ENCODE data around the gene ATAD3C. TPM values are rescaled to one million over a fixed set of nuclear protein-coding genes. Genes with fewer than 3 reads are reported as not detected.

ATAD3C gene
- total and polyA plus RNA-seq, 10 of the 15 experiments (the other 5 are each of a cell fraction or from before 2014, with no cell fraction given) = 0.03 to 3.1 (median 0.86) TPM

DNA sequence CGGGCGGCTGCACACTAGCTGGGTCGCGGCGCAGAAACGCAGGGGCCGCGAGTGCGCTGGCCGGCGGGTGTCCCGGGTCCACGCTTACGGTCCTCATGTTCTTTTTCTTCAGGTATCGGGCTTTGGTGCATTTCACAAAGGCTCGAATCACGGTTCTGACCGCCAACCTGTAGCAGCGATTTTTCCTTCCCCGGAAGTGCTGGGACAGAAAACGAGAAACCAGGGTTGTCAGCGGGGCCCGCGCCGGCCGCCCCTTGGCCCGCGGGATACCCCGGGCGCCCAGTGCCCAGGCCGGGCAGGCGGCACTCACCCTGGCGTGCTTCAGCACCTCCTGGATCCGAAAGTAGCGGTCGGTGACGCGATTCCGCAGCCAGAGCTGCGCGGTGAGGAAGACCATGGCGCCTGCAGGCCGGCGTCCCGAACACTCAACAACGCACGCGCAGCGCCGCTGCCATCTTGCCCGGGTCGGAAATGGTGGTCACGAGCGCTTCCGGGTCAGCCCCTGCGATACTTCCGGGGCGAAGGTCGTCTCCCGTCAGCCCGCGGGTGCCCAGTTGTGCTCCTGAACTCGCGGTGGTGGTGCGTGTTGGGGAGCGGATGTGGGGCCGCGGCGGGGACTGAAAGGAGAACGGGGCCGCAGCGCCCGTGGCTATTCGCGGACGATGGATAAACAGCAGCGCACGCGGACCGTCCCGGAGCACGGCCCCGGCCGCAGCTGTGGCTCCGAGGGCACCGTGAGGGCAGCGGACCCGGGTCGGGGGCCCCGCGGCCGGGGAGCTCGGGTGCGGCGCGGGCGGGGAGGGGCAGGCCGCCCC is 42.5 kb upstream of the ATAD3C start, which contains the start of gene MRPL20:
TSS of gene MRPL20 (minus strand) at position 473 of the 815 bp plus-strand sequence. CDS start at position 397, 76 bp downstream.
- H3K27me3 ChIP-seq (replicated peaks in 1 of 2; ENCODE audit: control insufficient read depth in 2 of 2, insufficient read depth in 2 of 2, low read length in 1 of 2) = no peaks in the 10 kb centered on the region
- ChIA-PET RAD21 (ENCODE audit: unreplicated experiment) (interaction anchor here (1.2 to 1.6 kb wide), 4 partner anchors 30 to 35 kb away, joined by 3 to 8 read pairs (median 6); no protein-coding TSS in a partner anchor), CTCF (interaction anchor here (0.8 to 2.3 kb wide), 8 partner anchors 8 to 99 kb away, joined by 3 to 7 read pairs (median 4); partner anchors contain the start of genes AURKAIP1 and CCNL2), SMC1A (ENCODE audit: uncharacterized antibody, unreplicated experiment) (interaction anchor here (0.8 to 1.3 kb wide), 5 partner anchors 31 to 97 kb away, joined by 3 to 5 read pairs (median 3); partner anchors contain the start of gene AURKAIP1), POLR2A (interaction anchor here (1.0 to 2.7 kb wide), 4 partner anchors 8 to 32 kb away, joined by 3 to 15 read pairs (median 6); partner anchors contain the start of genes ANKRD65, AURKAIP1 and CCNL2)
- H2AFZ ChIP-seq (ENCODE audit: control insufficient read depth, low read depth, low read length) = peak within 1 kb of the TSS; percentile 75
- no TSS peak for BruUV-seq (replicated peaks)
- 1% methylated on average over 80 of the region's 98 CpGs for WGBS (ENCODE audit: insufficient coverage, insufficient replicate concordance, low lambda C conversion rate, missing lambda C conversion rate)
- peak within 1 kb of the TSS; percentile 98 for H3K4me3 ChIP-seq
- peak within 1 kb of the TSS; percentile 79 for H3K4me2 ChIP-seq (ENCODE audit: control insufficient read depth, insufficient read depth)
- H3K27ac ChIP-seq (ENCODE audit: control insufficient read depth, insufficient read depth) = peak within 1 kb of the TSS; percentile 93
- peaks cover 51% of the 10 kb centered on the region for H3K79me2 ChIP-seq (ENCODE audit: control insufficient read depth, insufficient read depth, low read length)
- peak; percentile 98 for FAIRE-seq
- peaks cover 5 to 14% of the 10 kb centered on the region in 2 experiments for H3K36me3 ChIP-seq (ENCODE audit: control insufficient read depth in 2 of 2, insufficient read depth in 2 of 2, low read length in 1 of 2)
- in situ Hi-C loops (cut with MboI) = no loop called here
- H4K20me1 ChIP-seq (ENCODE audit: control insufficient read depth, insufficient read depth) = no peaks in the 10 kb centered on the region
- H3K4me1 ChIP-seq (ENCODE audit: control insufficient read depth, insufficient read depth, low read length) = peaks cover 16% of the 10 kb centered on the region
- peaks cover 8% of the 10 kb centered on the region for H3K9me3 ChIP-seq (replicated peaks; ENCODE audit: control insufficient read depth, insufficient read depth, low read length)
- peak; percentile 66 for DNase-seq (ENCODE audit: low read depth, low spot score)
- ATAC-seq = peak; percentile 96
- intact Hi-C loops (cut with micrococcal nuclease; ENCODE audit: unreplicated experiment) = loop anchor here (2.0 kb wide), 1 partner anchor 34 kb away; no protein-coding TSS in a partner anchor
- H3K9ac ChIP-seq (ENCODE audit: control insufficient read depth, insufficient read depth, low read length) = peak within 1 kb of the TSS; percentile 97
- TF ChIP-seq STAT3 (IDR thresholded peaks at IDR 0.05; ENCODE audit: low read depth, low read length) (no peak), RB1 (IDR thresholded peaks at IDR 0.05; ENCODE audit: borderline replicate concordance) (peak; percentile 44; the same call in 1 of the 2 replicates), ETV6 (conservative IDR thresholded peaks at IDR 0.05 in 1 of 2, IDR thresholded peaks at IDR 0.05 in 1 of 2; ENCODE audit: borderline replicate concordance in 1 of 2, low read depth in 1 of 2) (no peak; a peak in 1 of 4 replicates), MEF2A (IDR thresholded peaks at IDR 0.05; ENCODE audit: insufficient read depth, low read depth, low read length) (peak; percentile 53; the same call in 1 of the 2 replicates), POLR2AphosphoS5 (IDR thresholded peaks at IDR 0.05; ENCODE audit: low read length) (peak; percentile 96), BCL11A (IDR thresholded peaks at IDR 0.05; ENCODE audit: low read depth, low read length) (no peak), MTA2 (IDR thresholded peaks at IDR 0.05; ENCODE audit: low read depth) (peak; percentile 97), NFIC (IDR thresholded peaks at IDR 0.05; ENCODE audit: low read depth, low read length) (no peak), ZSCAN29 (IDR thresholded peaks at IDR 0.05) (0 out of 2 replicates have a peak, but pooled peaks have one; percentile 10), ZBED1 (IDR thresholded peaks at IDR 0.05; ENCODE audit: borderline replicate concordance) (no peak), TCF12 (IDR thresholded peaks at IDR 0.05; ENCODE audit: low read depth, low read length) (peak; percentile 55), HDGF (IDR thresholded peaks at IDR 0.05) (no peak), NFYA (IDR thresholded peaks at IDR 0.05; ENCODE audit: borderline replicate concordance, low read depth, low read length) (no peak), SREBF1 (IDR thresholded peaks at IDR 0.05; ENCODE audit: low read length) (peak; percentile 92)
- TF ChIP-seq, protein P1, sequence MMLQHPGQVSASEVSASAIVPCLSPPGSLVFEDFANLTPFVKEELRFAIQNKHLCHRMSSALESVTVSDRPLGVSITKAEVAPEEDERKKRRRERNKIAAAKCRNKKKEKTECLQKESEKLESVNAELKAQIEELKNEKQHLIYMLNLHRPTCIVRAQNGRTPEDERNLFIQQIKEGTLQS (IDR thresholded peaks at IDR 0.05; ENCODE audit: borderline replicate concordance, extremely low read depth, low read depth, low read length) = peak; percentile 25; the same call in 1 of the 2 replicates
- TF ChIP-seq, protein P2, sequence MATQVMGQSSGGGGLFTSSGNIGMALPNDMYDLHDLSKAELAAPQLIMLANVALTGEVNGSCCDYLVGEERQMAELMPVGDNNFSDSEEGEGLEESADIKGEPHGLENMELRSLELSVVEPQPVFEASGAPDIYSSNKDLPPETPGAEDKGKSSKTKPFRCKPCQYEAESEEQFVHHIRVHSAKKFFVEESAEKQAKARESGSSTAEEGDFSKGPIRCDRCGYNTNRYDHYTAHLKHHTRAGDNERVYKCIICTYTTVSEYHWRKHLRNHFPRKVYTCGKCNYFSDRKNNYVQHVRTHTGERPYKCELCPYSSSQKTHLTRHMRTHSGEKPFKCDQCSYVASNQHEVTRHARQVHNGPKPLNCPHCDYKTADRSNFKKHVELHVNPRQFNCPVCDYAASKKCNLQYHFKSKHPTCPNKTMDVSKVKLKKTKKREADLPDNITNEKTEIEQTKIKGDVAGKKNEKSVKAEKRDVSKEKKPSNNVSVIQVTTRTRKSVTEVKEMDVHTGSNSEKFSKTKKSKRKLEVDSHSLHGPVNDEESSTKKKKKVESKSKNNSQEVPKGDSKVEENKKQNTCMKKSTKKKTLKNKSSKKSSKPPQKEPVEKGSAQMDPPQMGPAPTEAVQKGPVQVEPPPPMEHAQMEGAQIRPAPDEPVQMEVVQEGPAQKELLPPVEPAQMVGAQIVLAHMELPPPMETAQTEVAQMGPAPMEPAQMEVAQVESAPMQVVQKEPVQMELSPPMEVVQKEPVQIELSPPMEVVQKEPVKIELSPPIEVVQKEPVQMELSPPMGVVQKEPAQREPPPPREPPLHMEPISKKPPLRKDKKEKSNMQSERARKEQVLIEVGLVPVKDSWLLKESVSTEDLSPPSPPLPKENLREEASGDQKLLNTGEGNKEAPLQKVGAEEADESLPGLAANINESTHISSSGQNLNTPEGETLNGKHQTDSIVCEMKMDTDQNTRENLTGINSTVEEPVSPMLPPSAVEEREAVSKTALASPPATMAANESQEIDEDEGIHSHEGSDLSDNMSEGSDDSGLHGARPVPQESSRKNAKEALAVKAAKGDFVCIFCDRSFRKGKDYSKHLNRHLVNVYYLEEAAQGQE (IDR thresholded peaks at IDR 0.05; ENCODE audit: low read depth, low read length) = 0 out of 2 replicates have a peak, but pooled peaks have one; percentile 3
- TF ChIP-seq, protein P3, sequence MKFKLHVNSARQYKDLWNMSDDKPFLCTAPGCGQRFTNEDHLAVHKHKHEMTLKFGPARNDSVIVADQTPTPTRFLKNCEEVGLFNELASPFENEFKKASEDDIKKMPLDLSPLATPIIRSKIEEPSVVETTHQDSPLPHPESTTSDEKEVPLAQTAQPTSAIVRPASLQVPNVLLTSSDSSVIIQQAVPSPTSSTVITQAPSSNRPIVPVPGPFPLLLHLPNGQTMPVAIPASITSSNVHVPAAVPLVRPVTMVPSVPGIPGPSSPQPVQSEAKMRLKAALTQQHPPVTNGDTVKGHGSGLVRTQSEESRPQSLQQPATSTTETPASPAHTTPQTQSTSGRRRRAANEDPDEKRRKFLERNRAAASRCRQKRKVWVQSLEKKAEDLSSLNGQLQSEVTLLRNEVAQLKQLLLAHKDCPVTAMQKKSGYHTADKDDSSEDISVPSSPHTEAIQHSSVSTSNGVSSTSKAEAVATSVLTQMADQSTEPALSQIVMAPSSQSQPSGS (IDR thresholded peaks at IDR 0.05; ENCODE audit: low read length) = no peak

Data from GM12878 (cell line).